A673 (cell line): Measurements from ENCODE around the gene ANO4.
A peak's percentile ranks its signal among the peaks of the same experiment; 100 is the strongest.

Experiments used
- EZH2 ChIP-seq: fragments of 200-600 bp; sonication (generic); IDR thresholded peaks from 2 replicates; pipeline ENCODE4 v1.6.1; 2017; ENCODE audit warnings: borderline replicate concordance, low read depth, mild to moderate bottlenecking, mixed read lengths, antibody characterized with exemption, low read length; ENCODE audit not compliant: poor library complexity, severe bottlenecking
- TF ChIP-seq, protein P1 (sequence below): fragments of 300-800, 200-600 bp; sonication (generic); conservative IDR thresholded peaks from 2 replicates; pipeline ENCODE4 v1.5.1; 2017; ENCODE audit warnings: low read depth, mild to moderate bottlenecking, antibody characterized with exemption, low read length, moderate library complexity, mixed read lengths

- TF ChIP-seq, protein P1, sequence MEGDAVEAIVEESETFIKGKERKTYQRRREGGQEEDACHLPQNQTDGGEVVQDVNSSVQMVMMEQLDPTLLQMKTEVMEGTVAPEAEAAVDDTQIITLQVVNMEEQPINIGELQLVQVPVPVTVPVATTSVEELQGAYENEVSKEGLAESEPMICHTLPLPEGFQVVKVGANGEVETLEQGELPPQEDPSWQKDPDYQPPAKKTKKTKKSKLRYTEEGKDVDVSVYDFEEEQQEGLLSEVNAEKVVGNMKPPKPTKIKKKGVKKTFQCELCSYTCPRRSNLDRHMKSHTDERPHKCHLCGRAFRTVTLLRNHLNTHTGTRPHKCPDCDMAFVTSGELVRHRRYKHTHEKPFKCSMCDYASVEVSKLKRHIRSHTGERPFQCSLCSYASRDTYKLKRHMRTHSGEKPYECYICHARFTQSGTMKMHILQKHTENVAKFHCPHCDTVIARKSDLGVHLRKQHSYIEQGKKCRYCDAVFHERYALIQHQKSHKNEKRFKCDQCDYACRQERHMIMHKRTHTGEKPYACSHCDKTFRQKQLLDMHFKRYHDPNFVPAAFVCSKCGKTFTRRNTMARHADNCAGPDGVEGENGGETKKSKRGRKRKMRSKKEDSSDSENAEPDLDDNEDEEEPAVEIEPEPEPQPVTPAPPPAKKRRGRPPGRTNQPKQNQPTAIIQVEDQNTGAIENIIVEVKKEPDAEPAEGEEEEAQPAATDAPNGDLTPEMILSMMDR = peak; percentile 32; the same call in 1 of the 2 replicates
- TF ChIP-seq EZH2 = no peak
Observed at GRCh38 chr12:100951756-100952155, 157.2 kb downstream of the ANO4 start.
